Peyer's patch (tissue), 4 donors: Measurements from ENCODE around the gene C19orf18.

Experiments
- POLR2A ChIP-seq, 2 donors: fragments of 450-650 bp; IDR thresholded peaks; one replicate each; pipeline ENCODE4 v1.5.1; 2017; ENCODE audit warnings: antibody characterized with exemption in 2 of 2, mild to moderate bottlenecking in 2 of 2, moderate library complexity in 2 of 2
- TF ChIP-seq, protein P1 (sequence below), 6 experiments: fragments of 450-650 bp in 4 of 6; fragments of 200-600 bp in 2 of 6; sonication (generic) in 1 of 6; IDR thresholded peaks; one replicate each; pipeline ENCODE4 v1.5.1; 2017 to 2019; ENCODE audit warnings: antibody characterized with exemption in 6 of 6, mild to moderate bottlenecking in 3 of 6, moderate library complexity in 1 of 6

DNA sequence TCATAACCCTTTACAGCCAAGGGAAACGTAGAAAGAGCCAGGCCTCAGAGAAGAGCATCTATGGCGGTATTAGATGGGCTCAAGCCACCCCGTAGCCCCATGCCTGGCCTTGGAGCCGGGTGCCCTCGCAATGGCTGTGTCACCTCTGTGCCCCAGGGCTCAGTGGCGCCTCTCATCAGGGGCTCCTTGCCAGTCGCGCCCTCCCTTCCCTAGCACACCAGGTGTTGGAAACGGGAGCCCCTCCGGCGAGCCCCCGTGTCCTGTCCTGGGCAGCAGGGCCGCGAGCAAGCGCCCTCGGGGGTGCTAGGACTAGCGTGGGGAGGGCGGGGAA, 27.3 kb downstream of the C19orf18 start:
- TF ChIP-seq, protein P1, sequence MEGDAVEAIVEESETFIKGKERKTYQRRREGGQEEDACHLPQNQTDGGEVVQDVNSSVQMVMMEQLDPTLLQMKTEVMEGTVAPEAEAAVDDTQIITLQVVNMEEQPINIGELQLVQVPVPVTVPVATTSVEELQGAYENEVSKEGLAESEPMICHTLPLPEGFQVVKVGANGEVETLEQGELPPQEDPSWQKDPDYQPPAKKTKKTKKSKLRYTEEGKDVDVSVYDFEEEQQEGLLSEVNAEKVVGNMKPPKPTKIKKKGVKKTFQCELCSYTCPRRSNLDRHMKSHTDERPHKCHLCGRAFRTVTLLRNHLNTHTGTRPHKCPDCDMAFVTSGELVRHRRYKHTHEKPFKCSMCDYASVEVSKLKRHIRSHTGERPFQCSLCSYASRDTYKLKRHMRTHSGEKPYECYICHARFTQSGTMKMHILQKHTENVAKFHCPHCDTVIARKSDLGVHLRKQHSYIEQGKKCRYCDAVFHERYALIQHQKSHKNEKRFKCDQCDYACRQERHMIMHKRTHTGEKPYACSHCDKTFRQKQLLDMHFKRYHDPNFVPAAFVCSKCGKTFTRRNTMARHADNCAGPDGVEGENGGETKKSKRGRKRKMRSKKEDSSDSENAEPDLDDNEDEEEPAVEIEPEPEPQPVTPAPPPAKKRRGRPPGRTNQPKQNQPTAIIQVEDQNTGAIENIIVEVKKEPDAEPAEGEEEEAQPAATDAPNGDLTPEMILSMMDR (IDR thresholded peaks at IDR 0.05) = no peak
- TF ChIP-seq POLR2A (IDR thresholded peaks at IDR 0.05) = no peak
